HEK293 (cell line): Measurements from ENCODE around the gene TRAPPC6A.

Experiments
- CTCF ChIA-PET: fragments of 350-600 bp; formaldehyde crosslinking; extraction: SDS; loops from one replicate; lab custom pipeline; 2021; ENCODE audit warnings: antibody characterized with exemption; lab: Yijun Ruan, JAX
- POLR2A ChIA-PET: fragments of 300-600 bp; formaldehyde crosslinking; extraction: SDS; loops from one replicate; lab custom pipeline; 2020; ENCODE audit warnings: antibody characterized with exemption, inconsistent platforms; lab: Yijun Ruan, JAX
- H3K27ac ChIP-seq: fragments of 200-500 bp; sonication (Bioruptor generic); 2 replicates; pipeline ENCODE4 v1.5.1; 2014; ENCODE audit warnings: low read depth, low read length, control low read depth, inconsistent platforms; ENCODE audit errors: extremely low read depth
- H3K36me3 ChIP-seq, 2 experiments: fragments of 200-500 bp in 1 of 2; sonication (Bioruptor generic) in 1 of 2; 1 replicate in 1 of 2; 2 replicates in 1 of 2; pipeline ENCODE4 v1.5.1; 2014 to 2017; ENCODE audit warnings: inconsistent platforms in 2 of 2, low read length in 2 of 2; ENCODE audit not compliant: control insufficient read depth in 2 of 2, insufficient read depth in 1 of 2
- H3K4me1 ChIP-seq: fragments of 200-500 bp; sonication (Bioruptor generic); 2 replicates; pipeline ENCODE4 v1.5.1; 2014; ENCODE audit warnings: mild to moderate bottlenecking, low read length, inconsistent platforms; ENCODE audit not compliant: control insufficient read depth, insufficient read depth
- H3K4me3 ChIP-seq: 2 replicates; pipeline ENCODE4 v1.5.1; 2011; ENCODE audit warnings: low read depth, mild to moderate bottlenecking, control low read depth, low read length, moderate library complexity
- H3K9me3 ChIP-seq: fragments of 200-500 bp; sonication (Bioruptor generic); 2 replicates; pipeline ENCODE4 v1.5.1; 2014; ENCODE audit warnings: low read depth, low read length, inconsistent platforms; ENCODE audit not compliant: control insufficient read depth, insufficient read depth
- BCL11B ChIP-seq: fragments of 450-650 bp; formaldehyde crosslinking; IDR thresholded peaks from 2 replicates; pipeline ENCODE4 v1.5.1; 2016; ENCODE audit warnings: low read depth, missing biosample characterization, missing genetic modification characterization
- GLIS2 ChIP-seq: fragments of 450-650 bp; formaldehyde crosslinking; IDR thresholded peaks from 2 replicates; pipeline ENCODE4 v1.5.1; 2016; ENCODE audit warnings: missing biosample characterization, missing genetic modification characterization
- KLF16 ChIP-seq: fragments of 450-650 bp; formaldehyde crosslinking; IDR thresholded peaks from 2 replicates; pipeline ENCODE4 v1.5.1; 2017; ENCODE audit warnings: missing biosample characterization, missing genetic modification characterization
- PRDM1 ChIP-seq: fragments of 450-650 bp; formaldehyde crosslinking; IDR thresholded peaks from 2 replicates; pipeline ENCODE4; 2016; ENCODE audit warnings: missing biosample characterization, missing genetic modification characterization
- RBAK ChIP-seq: fragments of 450-650 bp; formaldehyde crosslinking; IDR thresholded peaks from 2 replicates; pipeline ENCODE4 v1.5.1; 2016; ENCODE audit warnings: missing biosample characterization, missing genetic modification characterization
- SP7 ChIP-seq: fragments of 450-650 bp; formaldehyde crosslinking; IDR thresholded peaks from 2 replicates; pipeline ENCODE4 v1.5.1; 2016; ENCODE audit warnings: missing biosample characterization, missing genetic modification characterization
- YY2 ChIP-seq: fragments of 450-650 bp; formaldehyde crosslinking; IDR thresholded peaks from 2 replicates; pipeline ENCODE4 v1.5.1; 2016; ENCODE audit warnings: missing biosample characterization, missing genetic modification characterization
- ZBTB21 ChIP-seq: fragments of 450-650 bp; formaldehyde crosslinking; IDR thresholded peaks from 2 replicates; pipeline ENCODE4 v1.5.1; 2017; ENCODE audit warnings: missing biosample characterization, missing genetic modification characterization
- ZFP69B ChIP-seq: fragments of 450-650 bp; formaldehyde crosslinking; IDR thresholded peaks from 2 replicates; pipeline ENCODE4 v1.5.1; 2016; ENCODE audit warnings: missing biosample characterization, missing genetic modification characterization
- ZNF2 ChIP-seq: fragments of 450-650 bp; formaldehyde crosslinking; IDR thresholded peaks from 2 replicates; pipeline ENCODE4 v1.5.1; 2016; ENCODE audit warnings: missing biosample characterization, missing genetic modification characterization
- ZNF223 ChIP-seq: fragments of 450-650 bp; formaldehyde crosslinking; IDR thresholded peaks from 2 replicates; pipeline ENCODE4 v1.5.1; 2016; ENCODE audit warnings: missing biosample characterization, missing genetic modification characterization
- ZNF335 ChIP-seq: fragments of 450-650 bp; formaldehyde crosslinking; conservative IDR thresholded peaks from 2 replicates; pipeline ENCODE4 v1.5.1; 2016; ENCODE audit warnings: missing biosample characterization, missing genetic modification characterization
- ZNF391 ChIP-seq: fragments of 450-650 bp; formaldehyde crosslinking; IDR thresholded peaks from 2 replicates; pipeline ENCODE4 v1.5.1; 2016; ENCODE audit warnings: low read depth, missing biosample characterization, missing genetic modification characterization, borderline replicate concordance
- ZNF394 ChIP-seq: fragments of 450-650 bp; formaldehyde crosslinking; IDR thresholded peaks from 2 replicates; pipeline ENCODE4 v1.5.1; 2016; ENCODE audit warnings: missing biosample characterization, missing genetic modification characterization, mild to moderate bottlenecking, moderate library complexity, borderline replicate concordance
- ZNF416 ChIP-seq: fragments of 450-650 bp; formaldehyde crosslinking; IDR thresholded peaks from 2 replicates; pipeline ENCODE4 v1.5.1; 2016; ENCODE audit warnings: missing biosample characterization, missing genetic modification characterization
- ZNF423 ChIP-seq: fragments of 450-650 bp; formaldehyde crosslinking; IDR thresholded peaks from 2 replicates; pipeline ENCODE4 v1.5.1; 2016; ENCODE audit warnings: missing biosample characterization, missing genetic modification characterization
- ZNF514 ChIP-seq: fragments of 450-650 bp; formaldehyde crosslinking; IDR thresholded peaks from 2 replicates; pipeline ENCODE4 v1.5.1; 2016; ENCODE audit warnings: missing biosample characterization, missing genetic modification characterization
- ZNF549 ChIP-seq: fragments of 450-650 bp; IDR thresholded peaks from 2 replicates; pipeline ENCODE4 v1.5.1; 2018; ENCODE audit warnings: missing biosample characterization, missing genetic modification characterization, mild to moderate bottlenecking, inconsistent platforms, moderate library complexity
- ZNF561 ChIP-seq: fragments of 450-650 bp; IDR thresholded peaks from 2 replicates; pipeline ENCODE4 v1.5.1; 2018; ENCODE audit warnings: missing biosample characterization, missing genetic modification characterization, borderline replicate concordance
- ZNF600 ChIP-seq: fragments of 450-650 bp; formaldehyde crosslinking; IDR thresholded peaks from 2 replicates; pipeline ENCODE4 v1.5.1; 2016; ENCODE audit warnings: missing biosample characterization, missing genetic modification characterization
- ZNF701 ChIP-seq: fragments of 450-650 bp; formaldehyde crosslinking; IDR thresholded peaks from 2 replicates; pipeline ENCODE4 v1.5.1; 2016; ENCODE audit warnings: missing biosample characterization, missing genetic modification characterization
- ZNF830 ChIP-seq: fragments of 450-650 bp; IDR thresholded peaks from 2 replicates; pipeline ENCODE4 v1.5.0; 2018; ENCODE audit warnings: missing biosample characterization, missing genetic modification characterization, low read depth, mild to moderate bottlenecking, moderate library complexity
- ZSCAN16 ChIP-seq: fragments of 450-650 bp; formaldehyde crosslinking; IDR thresholded peaks from 2 replicates; pipeline ENCODE4 v1.5.1; 2016; ENCODE audit warnings: missing biosample characterization, missing genetic modification characterization
- TF ChIP-seq, protein P1 (sequence below): fragments of 450-650 bp; formaldehyde crosslinking; IDR thresholded peaks from 2 replicates; pipeline ENCODE4 v1.5.1; 2016; ENCODE audit warnings: missing biosample characterization, missing genetic modification characterization
- TF ChIP-seq, protein P2 (sequence below): fragments of 450-650 bp; formaldehyde crosslinking; IDR thresholded peaks from 2 replicates; pipeline ENCODE4 v1.5.1; 2016; ENCODE audit warnings: missing biosample characterization, missing genetic modification characterization, low read depth
- TF ChIP-seq, protein P3 (sequence below): fragments of 450-650 bp; IDR thresholded peaks from 2 replicates; pipeline ENCODE4 v1.5.1; 2018; ENCODE audit warnings: missing biosample characterization, mild to moderate bottlenecking, missing genetic modification characterization
- TF ChIP-seq, protein P4 (sequence below): fragments of 450-650 bp; formaldehyde crosslinking; IDR thresholded peaks from 2 replicates; pipeline ENCODE4 v1.5.1; 2016; ENCODE audit warnings: missing biosample characterization, missing genetic modification characterization
- TF ChIP-seq, protein P5 (sequence below): fragments of 450-650 bp; formaldehyde crosslinking; IDR thresholded peaks from 2 replicates; pipeline ENCODE4 v1.5.1; 2016; ENCODE audit warnings: missing biosample characterization, missing genetic modification characterization
- TF ChIP-seq, protein P6 (sequence below): fragments of 450-650 bp; IDR thresholded peaks from 2 replicates; pipeline ENCODE4 v1.5.1; 2018; ENCODE audit warnings: missing biosample characterization, missing genetic modification characterization

Gene TRAPPC6A

DNA sequence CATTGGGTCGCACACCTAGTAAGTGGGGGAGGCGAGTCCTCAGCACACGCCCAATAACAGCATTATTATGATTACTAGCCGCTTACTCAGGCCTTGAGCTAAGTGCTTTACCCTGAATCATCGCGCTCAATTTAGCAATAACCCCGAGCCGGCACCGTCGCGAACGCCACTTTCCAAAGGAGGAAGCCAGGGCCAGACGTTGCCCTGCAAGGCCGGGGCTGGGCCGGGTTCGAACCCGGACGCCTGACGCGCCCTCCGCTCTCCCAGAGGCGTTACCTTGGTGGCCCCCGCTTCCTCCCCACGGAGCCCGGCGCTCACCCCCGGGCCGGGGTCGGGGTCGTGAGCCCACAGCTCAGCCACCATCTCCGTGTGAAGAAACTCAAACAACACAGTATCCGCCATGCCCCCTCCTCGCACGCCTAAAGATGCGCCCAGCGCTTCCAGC, at the start of gene TRAPPC6A (continued):
- peak; percentile 94 for TF ChIP-seq YY2 (tag by site-specific recombination)
- TF ChIP-seq ZNF394 (tag by site-specific recombination), result peak; percentile 13; the same call in 1 of the 2 replicates
- TF ChIP-seq, protein P1, sequence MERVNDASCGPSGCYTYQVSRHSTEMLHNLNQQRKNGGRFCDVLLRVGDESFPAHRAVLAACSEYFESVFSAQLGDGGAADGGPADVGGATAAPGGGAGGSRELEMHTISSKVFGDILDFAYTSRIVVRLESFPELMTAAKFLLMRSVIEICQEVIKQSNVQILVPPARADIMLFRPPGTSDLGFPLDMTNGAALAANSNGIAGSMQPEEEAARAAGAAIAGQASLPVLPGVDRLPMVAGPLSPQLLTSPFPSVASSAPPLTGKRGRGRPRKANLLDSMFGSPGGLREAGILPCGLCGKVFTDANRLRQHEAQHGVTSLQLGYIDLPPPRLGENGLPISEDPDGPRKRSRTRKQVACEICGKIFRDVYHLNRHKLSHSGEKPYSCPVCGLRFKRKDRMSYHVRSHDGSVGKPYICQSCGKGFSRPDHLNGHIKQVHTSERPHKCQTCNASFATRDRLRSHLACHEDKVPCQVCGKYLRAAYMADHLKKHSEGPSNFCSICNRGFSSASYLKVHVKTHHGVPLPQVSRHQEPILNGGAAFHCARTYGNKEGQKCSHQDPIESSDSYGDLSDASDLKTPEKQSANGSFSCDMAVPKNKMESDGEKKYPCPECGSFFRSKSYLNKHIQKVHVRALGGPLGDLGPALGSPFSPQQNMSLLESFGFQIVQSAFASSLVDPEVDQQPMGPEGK (tag by site-specific recombination), result peak; percentile 56; the same call in 1 of the 2 replicates
- peak; percentile 86 for TF ChIP-seq ZNF335
- TF ChIP-seq ZNF2 (tag by site-specific recombination), result peak; percentile 20; the same call in 1 of the 2 replicates
- 0 out of 2 replicates have a peak, but pooled peaks have one; percentile 48 for TF ChIP-seq ZNF561 (tag by site-specific recombination)
- TF ChIP-seq ZNF549 (tag by site-specific recombination), result no peak
- TF ChIP-seq ZNF223 (tag by site-specific recombination), result no peak
- TF ChIP-seq KLF16, result no peak
- TF ChIP-seq ZNF701 (tag by site-specific recombination), result no peak
- TF ChIP-seq ZBTB21 (tag by site-specific recombination), result 0 out of 2 replicates have a peak, but pooled peaks have one; percentile 41
- TF ChIP-seq, protein P2, sequence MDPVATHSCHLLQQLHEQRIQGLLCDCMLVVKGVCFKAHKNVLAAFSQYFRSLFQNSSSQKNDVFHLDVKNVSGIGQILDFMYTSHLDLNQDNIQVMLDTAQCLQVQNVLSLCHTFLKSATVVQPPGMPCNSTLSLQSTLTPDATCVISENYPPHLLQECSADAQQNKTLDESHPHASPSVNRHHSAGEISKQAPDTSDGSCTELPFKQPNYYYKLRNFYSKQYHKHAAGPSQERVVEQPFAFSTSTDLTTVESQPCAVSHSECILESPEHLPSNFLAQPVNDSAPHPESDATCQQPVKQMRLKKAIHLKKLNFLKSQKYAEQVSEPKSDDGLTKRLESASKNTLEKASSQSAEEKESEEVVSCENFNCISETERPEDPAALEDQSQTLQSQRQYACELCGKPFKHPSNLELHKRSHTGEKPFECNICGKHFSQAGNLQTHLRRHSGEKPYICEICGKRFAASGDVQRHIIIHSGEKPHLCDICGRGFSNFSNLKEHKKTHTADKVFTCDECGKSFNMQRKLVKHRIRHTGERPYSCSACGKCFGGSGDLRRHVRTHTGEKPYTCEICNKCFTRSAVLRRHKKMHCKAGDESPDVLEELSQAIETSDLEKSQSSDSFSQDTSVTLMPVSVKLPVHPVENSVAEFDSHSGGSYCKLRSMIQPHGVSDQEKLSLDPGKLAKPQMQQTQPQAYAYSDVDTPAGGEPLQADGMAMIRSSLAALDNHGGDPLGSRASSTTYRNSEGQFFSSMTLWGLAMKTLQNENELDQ (tag by site-specific recombination), result no peak
- 0 out of 2 replicates have a peak, but pooled peaks have one; percentile 6 for TF ChIP-seq PRDM1 (tag by site-specific recombination)
- peak; percentile 26; the same call in 1 of the 2 replicates for TF ChIP-seq ZNF391
- no peak for TF ChIP-seq ZNF416 (tag by site-specific recombination)
- TF ChIP-seq RBAK (tag by site-specific recombination), result no peak
- TF ChIP-seq SP7 (tag by site-specific recombination), result 0 out of 2 replicates have a peak, but pooled peaks have one; percentile 54

DNA sequence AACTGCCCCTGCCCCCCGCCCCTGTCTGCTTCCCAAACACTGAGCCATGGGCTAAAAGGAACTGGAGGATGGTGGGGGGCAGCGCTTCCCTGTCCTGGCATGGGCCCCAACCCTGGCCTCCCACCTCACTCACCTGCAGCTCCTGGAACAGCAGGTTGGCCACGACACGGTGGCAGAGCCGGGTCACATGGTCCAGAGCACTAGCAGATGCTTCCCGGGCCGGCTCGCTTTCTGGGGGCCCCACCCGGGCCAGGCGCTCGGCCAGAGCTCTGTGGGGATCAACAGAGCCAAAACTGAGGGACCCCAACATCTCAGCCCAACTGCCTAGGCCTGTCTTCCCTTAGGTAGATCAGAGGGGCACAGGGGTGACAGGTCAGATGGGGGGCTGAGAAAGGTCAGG, 46.6 kb upstream of the TRAPPC6A start:
- CTCF ChIA-PET, result interaction anchor here (0.7 kb wide), 1 partner anchor 55 kb away, joined by 5 read pairs; no protein-coding TSS in a partner anchor
- Histone ChIP-seq H3K4me1 (no peaks in the 10 kb centered on the region), H3K36me3 (no peaks in the 10 kb centered on the region), H3K4me3 (no peak overlapping the region), H3K27ac (no peak overlapping the region), H3K9me3 (no peaks in the 10 kb centered on the region)
- TF ChIP-seq ZNF514 (tag by site-specific recombination) (no peak), ZNF600 (tag by site-specific recombination) (no peak), GLIS2 (no peak), ZNF830 (tag by site-specific recombination) (no peak), ZFP69B (tag by site-specific recombination) (no peak), BCL11B (tag by site-specific recombination) (no peak), ZNF423 (no peak), ZSCAN16 (tag by site-specific recombination) (no peak)
- TF ChIP-seq, protein P3, sequence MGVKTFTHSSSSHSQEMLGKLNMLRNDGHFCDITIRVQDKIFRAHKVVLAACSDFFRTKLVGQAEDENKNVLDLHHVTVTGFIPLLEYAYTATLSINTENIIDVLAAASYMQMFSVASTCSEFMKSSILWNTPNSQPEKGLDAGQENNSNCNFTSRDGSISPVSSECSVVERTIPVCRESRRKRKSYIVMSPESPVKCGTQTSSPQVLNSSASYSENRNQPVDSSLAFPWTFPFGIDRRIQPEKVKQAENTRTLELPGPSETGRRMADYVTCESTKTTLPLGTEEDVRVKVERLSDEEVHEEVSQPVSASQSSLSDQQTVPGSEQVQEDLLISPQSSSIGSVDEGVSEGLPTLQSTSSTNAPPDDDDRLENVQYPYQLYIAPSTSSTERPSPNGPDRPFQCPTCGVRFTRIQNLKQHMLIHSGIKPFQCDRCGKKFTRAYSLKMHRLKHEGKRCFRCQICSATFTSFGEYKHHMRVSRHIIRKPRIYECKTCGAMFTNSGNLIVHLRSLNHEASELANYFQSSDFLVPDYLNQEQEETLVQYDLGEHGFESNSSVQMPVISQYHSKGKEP, result no peak
- TF ChIP-seq, protein P4, sequence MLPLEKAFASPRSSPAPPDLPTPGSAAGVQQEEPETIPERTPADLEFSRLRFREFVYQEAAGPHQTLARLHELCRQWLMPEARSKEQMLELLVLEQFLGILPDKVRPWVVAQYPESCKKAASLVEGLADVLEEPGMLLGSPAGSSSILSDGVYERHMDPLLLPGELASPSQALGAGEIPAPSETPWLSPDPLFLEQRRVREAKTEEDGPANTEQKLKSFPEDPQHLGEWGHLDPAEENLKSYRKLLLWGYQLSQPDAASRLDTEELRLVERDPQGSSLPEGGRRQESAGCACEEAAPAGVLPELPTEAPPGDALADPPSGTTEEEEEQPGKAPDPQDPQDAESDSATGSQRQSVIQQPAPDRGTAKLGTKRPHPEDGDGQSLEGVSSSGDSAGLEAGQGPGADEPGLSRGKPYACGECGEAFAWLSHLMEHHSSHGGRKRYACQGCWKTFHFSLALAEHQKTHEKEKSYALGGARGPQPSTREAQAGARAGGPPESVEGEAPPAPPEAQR (tag by site-specific recombination), result no peak
- TF ChIP-seq, protein P5, sequence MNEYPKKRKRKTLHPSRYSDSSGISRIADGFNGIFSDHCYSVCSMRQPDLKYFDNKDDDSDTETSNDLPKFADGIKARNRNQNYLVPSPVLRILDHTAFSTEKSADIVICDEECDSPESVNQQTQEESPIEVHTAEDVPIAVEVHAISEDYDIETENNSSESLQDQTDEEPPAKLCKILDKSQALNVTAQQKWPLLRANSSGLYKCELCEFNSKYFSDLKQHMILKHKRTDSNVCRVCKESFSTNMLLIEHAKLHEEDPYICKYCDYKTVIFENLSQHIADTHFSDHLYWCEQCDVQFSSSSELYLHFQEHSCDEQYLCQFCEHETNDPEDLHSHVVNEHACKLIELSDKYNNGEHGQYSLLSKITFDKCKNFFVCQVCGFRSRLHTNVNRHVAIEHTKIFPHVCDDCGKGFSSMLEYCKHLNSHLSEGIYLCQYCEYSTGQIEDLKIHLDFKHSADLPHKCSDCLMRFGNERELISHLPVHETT (tag by site-specific recombination), result no peak
- TF ChIP-seq, protein P6, sequence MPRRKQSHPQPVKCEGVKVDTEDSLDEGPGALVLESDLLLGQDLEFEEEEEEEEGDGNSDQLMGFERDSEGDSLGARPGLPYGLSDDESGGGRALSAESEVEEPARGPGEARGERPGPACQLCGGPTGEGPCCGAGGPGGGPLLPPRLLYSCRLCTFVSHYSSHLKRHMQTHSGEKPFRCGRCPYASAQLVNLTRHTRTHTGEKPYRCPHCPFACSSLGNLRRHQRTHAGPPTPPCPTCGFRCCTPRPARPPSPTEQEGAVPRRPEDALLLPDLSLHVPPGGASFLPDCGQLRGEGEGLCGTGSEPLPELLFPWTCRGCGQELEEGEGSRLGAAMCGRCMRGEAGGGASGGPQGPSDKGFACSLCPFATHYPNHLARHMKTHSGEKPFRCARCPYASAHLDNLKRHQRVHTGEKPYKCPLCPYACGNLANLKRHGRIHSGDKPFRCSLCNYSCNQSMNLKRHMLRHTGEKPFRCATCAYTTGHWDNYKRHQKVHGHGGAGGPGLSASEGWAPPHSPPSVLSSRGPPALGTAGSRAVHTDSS, result no peak
- POLR2A ChIA-PET, result no interaction called here
